Measurements from ENCODE around the gene FBXL20.
A peak's percentile ranks its signal among the peaks of the same experiment; 100 is the strongest.
"Not testable (repeated sequence)": the region's sequence is repeated elsewhere in the genome, so short reads cannot be mapped to it uniquely, and the experiment has no call there.

The FBXL20 gene

DNA sequence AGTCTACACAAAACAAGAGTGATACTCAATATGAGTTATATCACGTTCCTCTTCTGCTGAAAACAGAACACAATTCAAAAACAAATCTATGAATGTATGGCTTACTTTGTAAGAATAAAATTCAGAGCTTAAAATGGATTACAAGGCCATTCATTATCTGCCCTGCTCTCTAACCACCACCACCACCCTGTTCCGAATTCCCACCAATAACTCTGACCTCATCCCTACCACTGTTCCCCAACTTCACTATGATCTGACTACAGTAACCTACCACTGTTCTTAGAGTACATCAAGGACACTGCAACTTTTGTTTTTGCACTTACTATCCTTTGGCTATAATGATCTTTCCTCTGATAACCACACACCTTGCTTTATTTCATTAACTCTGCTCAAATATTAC is 21.3 kb downstream of the FBXL20 start:
- DNase-seq (ENCODE audit: low read depth): no peak

DNA sequence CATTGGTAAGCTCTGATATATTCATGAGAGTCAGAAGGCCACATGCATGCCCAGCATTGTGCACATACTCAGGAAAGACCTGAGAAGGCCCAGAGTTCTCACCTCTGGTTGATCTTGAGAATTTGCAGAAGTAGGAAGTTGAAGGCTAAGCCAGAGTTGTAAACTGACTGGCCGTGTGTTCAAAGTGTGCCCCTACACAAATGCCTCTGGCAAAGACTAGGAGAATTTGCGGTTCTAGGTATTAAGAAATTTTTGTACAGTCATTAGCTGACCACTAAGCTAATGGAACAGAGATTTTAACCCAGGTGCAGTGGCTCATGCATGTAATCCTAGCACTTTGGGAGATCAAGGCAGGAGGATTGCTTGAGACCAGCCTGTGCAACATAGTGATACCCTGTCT is 25.0 kb downstream of the FBXL20 start:
- no peak for DNase-seq (ENCODE audit: low read depth)

DNA sequence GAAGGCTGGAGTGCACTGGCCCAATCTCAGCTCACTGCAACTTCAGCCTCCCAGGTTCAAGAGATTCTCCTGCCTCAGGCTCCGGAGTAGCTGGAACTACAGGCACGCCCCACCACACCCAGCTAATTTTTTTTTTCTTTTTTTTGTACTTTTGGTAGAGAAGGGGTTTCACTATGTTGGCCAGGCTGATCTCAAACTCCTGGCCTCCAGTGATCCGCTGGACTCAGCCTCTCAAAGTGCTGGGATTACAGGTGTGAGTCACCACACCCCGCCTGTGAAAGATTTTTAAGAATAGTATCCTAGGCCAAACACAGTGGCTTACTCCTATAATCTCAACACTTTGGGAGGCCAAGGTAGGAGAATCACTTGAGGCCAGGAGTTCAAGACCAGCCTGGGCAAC is 33.6 kb downstream of the FBXL20 start:
- DNase-seq (ENCODE audit: low read depth): not testable (repeated sequence)

DNA sequence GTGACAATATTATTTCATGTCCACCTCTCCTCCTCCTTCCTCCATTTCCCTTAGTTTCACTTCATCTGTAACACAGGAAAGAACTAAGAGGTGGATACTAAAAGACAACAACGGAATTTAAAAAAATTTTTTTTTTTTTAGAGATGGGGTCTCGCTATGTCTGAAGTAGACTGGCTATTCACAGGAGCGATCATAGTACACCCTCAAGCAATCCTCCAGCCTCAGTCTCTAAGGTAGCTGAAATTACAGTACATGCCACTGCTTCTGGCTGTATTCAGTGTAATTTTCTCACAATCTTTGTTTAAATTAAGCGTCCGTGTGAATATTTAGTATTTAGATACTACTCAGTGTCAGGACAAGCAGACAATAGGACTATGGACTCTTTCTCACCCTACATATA is 35.6 kb downstream of the FBXL20 start:
- no peak for DNase-seq (ENCODE audit: low read depth)

DNA sequence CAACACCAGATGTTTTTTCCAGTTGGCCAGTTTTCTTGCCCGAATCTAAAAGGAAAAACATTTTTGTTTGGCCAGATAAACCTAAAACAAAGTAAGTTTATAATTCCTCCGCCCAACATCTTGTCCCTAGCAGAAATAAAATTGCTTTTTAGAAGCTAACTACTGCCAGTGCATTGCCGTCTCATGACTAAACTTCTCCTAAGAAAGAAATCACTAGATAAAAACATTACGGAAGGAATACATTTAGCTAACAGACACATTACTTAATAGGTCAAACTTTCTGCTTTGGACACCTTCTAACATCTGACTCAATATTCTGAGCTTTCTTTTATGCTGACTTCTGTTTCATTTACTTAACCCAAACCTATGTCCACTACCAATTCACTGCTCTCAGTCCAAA is 36.2 kb downstream of the FBXL20 start:
- DNase-seq (ENCODE audit: low read depth): peak; percentile 45

DNA sequence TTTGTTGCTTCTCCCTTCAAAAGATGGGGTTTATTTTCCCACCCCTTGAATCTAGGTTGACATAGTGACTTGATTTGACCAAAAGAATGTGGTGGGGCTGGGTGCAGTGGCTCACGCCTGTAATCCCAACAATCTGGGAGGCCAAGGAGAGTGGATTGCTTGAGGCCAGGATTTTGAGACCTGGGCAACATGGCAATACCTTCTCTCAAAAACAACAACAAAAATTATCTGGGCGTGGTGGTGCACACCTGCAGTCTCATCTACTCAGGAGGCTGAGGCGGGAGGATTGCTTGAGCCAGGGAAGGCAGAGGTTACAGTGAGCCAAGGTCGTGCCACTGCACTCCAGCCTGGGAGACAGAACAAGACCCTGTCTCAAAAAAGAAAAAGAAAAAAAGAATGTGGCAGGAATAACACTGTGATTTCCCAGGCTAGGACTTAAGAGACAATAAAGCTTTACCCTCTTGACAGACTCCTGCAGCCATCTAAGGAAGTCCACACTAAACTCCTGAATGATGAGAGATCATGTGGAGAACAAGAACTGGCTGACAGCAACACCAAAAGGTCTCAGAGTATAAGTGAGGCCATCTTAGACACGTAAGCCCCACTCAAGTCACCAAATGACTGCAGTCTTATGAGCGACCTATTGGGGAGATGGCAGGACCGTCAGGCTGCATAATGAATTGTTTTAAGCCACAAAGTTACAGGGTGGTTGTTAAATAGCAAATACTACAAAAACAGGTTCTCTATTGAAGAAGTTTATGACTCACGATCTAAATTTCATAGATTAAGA is 37.0 kb downstream of the FBXL20 start:
- DNase-seq (ENCODE audit: low read depth): no peak

DNA sequence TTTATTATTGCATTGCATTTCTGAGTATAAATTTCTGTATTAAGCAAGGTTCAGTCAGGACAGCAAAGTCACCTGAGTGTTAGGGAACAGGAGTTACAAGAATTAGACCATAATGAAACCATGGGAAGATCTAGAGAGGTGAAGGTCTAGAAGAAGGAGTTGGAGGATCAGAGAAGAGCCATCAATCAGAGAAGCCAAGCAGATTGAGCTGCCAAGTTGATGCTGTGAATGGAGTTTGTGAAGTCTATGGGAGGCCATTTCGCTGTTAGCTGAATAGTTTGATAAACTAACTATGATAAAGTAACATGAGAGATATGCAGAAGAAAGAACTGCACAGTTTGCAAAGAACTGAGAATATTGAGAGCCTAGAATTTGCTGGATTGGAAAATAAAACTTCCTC is 40.4 kb downstream of the FBXL20 start:
- no peak for DNase-seq (ENCODE audit: low read depth)

DNA sequence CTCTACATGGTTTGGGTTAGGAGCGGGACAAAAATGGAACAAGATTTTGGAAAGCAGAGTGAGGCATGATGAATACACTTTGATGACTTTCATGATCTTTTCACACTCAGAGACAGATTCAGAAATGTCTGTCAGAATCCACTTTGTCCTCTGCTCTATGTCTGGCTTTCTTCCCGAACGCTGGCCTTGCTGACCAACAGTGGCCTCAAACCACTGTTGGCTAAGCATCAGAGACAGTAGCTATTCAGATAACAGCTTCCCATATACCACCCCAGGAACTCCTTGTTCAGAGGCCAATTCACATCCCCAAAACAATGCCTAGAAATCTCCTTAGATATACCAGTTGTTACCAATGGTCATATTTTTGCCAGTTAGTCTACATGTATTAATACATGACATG is 40.9 kb downstream of the FBXL20 start:
- no peak for DNase-seq (ENCODE audit: low read depth)

DNA sequence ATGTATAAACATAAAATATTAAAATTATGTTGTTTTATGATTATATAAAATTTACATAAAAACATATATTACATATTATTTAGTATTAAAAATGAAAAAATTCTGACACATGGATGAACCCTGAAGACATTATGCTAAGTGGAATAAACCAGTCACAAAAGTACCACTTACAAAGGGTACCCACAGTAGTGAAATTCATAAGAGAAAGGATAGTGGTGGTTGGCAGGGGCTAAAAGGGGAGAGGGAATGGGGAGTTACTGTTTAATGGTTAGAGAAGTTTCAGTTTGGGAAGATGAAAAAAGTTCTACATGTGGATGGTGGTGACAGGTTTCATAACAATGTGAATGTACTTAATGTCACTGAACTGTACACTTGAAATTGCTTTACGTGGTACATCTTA is 41.4 kb downstream of the FBXL20 start:
- no peak for DNase-seq (ENCODE audit: low read depth)

DNA sequence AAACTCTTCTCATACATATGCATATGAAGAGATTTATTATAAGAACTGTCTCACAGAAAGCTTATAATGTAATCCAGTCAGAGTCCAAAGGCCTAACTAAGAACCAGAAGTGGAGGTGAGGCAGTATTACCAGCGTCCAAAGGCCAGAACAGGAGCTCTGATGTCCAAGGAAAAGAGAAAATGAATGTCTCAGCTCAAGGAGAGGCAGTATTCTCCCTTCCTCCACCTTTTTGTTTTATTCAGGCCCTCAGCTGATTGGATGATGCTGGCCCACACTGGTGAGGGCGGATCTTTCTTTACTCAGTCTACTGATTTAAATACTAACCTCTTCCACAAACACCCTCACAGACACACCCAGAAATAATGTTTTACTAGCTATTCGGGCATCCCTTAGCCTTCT is 43.4 kb downstream of the FBXL20 start:
- DNase-seq (ENCODE audit: low read depth): no peak

DNA sequence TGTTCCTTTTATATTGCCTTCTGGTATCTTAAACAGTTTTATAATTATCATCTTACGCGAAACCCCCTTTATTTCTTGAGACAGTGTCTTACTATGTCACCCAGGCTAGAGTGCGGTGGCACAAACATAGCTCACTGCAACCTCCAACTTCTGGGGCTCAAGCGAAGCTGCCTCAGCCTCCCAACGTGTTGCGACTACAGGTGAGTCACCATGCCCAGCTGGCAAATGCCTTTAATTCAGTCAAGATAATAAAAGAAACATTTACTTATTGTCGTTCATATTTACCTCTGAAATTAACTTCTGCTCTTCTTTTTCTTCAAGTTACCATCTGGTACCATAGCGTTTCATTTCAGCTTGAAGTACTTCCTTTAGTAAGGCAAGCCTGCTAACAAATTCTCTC is 43.9 kb downstream of the FBXL20 start:
- DNase-seq (ENCODE audit: low read depth): no peak

DNA sequence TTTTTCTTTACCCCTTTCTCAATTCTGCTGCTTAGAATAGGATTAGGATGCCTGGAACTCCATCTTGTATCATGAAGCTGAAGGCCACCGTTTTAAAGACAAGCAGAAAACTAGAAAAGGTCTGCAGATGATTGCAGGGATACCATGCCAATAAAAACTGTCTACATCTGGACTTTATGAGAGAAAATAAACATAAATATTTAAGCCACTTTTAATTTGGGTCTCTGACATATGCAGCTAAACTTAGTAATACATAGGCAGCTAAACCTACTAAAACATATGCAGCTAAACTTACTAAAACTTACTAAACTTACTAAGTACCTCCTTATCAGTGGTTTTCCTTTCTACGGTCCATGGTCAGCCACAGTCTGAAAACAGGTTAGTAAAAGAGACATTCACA is 48.4 kb downstream of the FBXL20 start:
- no peak for DNase-seq (ENCODE audit: low read depth)

DNA sequence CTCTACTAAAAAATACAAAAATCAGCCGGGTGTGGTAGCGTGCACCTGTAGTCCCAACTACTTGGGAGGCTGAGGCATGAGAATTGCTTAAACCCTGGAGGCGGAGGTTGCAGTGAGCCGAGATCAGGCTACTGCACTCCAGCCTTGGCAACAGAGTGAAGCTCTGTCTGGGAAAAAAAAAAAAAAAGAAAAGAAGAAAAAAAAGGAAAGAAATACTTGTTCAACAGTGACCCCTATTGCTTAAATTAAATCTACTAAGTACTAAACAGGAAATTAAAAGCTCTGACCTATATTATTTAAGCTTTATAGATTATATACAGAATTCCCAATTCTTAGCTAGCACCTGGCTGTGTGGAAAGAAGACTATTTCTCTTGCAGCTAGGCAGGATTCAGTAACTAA is 48.9 kb downstream of the FBXL20 start:
- no peak for DNase-seq (ENCODE audit: low read depth)

DNA sequence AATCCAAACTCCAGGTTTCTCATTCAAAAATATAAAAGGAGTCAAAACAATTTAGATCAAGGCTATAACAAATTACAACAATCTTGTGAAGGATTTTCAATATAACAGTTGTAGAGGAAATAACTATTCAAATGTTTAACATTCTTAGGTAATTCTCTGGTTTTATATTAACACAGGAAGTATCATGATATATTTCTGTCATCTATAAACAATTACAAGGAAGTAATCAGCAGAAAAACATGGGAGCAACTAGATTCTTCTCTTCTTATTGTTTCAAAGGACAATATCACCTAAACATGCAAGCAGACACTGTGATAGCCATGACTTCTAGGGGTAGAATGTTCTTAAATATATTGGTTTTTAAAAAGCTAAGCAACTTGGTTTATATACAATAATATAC is 49.9 kb downstream of the FBXL20 start:
- no peak for DNase-seq (ENCODE audit: low read depth)

DNA sequence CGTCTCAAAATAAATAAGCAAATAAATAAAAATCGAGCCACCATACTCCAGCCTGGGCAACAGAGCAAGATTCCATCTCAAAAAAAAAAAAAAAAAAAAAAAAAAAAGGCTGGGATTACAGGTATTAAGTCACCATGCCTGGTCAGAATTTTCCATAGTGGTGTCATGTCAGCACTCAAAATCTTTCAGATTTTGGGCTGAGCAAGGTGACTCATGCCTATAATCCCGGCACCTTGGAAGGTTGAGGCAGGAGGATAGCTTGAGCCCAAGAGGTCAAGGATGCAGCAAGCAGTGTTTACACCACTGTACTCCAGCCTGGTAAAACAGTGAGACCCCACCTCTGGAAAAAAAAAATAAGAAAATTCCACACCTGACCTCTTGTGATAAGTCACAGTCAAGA is 52.2 kb downstream of the FBXL20 start:
- no peak for DNase-seq (ENCODE audit: low read depth)

DNA sequence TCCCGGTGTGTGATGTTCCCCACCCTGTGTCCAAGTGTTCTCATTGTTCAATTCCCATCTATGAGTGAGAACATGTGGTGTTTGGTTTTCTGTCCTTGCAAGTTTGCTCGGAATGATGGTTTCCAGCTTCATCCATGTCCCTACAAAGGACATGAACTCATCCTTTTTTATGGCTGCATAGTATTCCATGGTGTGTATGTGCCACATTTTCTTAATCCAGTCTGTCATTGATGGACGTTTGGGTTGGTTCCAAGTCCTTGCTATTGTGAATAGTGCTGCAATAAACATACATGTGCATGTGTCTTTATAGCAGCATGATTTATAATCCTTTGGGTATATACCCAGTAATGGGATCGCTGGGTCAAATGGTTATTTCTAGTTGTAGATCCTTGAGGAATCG is 54.6 kb downstream of the FBXL20 start:
- not testable (repeated sequence) for DNase-seq (ENCODE audit: low read depth)

DNA sequence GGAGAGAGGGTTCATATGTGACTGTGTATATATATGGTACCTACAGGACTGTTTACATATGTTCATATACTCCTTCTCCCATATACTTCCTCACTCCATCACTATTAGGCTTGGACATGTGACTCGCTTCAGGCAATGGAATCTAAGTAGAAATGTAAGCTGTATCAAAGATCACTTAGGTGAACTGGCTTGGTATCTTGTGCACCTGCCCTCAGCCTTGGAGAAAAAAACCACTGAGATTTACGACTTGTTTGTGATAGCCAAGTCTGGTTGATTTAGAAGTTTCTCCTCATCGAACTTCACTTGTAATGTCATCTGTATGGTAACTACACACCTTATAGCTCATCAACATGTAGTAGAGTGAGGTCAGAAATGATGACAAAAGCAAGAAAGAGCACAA is 59.9 kb downstream of the FBXL20 start:
- DNase-seq (ENCODE audit: low read depth): no peak

DNA sequence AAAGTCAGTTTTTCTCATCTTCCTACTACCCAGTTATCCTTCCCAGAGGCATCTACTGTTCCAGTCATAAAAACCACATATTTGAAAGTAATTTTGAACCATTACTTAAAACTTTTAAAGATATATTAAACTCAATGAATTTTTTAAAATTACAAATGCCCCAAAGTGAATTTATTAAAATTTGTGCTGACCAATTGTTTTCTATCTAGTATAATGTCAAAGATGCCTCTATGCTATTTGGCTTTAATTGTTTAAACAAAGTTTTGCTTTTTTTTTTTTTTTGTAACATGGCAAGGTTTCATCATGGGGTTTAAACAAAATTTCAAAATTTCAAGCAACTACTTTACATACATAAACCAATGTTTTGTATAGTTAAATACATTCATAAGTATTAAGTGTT is 60.7 kb downstream of the FBXL20 start:
- DNase-seq (ENCODE audit: low read depth): no peak

DNA sequence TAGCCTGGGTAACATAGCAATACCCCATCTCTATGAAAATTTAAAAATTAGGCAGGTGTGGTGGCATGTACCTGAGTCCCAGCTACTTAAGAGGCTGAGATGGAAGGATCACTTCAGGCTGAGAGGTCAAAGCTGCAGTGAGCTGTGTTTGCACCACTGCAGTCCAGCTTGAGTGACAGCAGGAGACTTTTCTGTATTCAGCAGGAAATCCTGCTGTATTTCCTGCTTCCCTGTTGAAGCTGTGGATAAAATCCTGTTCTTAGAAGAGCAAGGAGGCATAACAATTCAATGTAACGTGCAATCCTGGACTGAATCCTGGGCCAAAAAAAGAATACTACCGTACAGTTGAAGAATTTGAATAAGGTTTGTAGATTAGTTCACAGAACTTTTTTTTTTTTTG is 62.2 kb downstream of the FBXL20 start:
- no peak for DNase-seq (ENCODE audit: low read depth)

DNA sequence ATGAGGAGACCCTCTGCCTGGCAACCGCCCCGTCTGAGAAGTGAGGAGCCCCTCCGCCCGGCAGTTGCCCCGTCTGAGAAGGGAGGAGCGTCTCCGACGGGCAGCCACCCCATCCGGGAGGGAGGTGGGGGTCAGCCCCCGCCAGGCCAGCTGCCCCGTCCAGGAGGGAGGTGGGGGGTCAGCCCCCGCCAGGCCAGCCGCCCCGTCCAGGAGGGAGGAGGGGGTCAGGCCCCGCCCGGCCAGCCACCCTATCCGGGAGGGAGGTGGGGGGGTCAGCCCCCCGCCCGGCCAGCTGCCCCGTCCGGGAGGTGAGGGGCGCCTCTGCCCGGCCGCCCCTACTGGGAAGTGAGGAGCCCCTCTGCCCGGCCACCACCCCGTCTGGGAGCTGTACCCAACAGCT is 63.8 kb downstream of the FBXL20 start:
- DNase-seq (ENCODE audit: low read depth): not testable (repeated sequence)

DNA sequence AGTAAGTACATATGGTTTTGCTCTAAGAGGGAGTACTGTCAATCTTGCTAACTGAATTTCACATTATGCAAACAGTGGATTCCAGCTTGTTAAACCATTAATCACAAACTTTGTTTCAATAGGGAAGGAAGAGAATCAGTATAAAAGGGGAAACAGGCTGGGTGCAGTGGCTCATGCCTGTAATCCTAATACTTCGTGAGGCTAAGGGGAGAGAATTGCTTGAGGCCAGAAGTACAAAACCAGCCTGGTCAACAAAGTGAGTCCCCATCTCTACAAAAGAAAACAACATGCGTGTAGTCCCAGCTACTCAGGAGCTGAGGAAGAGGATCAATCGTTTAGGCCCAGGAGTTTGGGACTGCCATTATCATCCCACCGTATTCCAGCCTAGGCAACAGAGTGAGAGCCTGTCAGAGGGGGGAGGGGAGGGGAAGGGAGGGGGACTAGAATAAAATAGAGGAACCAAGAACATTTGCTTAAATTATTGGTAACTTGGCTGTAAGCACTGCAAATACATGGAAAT is 65.7 kb downstream of the FBXL20 start:
- no peak for DNase-seq (ENCODE audit: low read depth)

DNA sequence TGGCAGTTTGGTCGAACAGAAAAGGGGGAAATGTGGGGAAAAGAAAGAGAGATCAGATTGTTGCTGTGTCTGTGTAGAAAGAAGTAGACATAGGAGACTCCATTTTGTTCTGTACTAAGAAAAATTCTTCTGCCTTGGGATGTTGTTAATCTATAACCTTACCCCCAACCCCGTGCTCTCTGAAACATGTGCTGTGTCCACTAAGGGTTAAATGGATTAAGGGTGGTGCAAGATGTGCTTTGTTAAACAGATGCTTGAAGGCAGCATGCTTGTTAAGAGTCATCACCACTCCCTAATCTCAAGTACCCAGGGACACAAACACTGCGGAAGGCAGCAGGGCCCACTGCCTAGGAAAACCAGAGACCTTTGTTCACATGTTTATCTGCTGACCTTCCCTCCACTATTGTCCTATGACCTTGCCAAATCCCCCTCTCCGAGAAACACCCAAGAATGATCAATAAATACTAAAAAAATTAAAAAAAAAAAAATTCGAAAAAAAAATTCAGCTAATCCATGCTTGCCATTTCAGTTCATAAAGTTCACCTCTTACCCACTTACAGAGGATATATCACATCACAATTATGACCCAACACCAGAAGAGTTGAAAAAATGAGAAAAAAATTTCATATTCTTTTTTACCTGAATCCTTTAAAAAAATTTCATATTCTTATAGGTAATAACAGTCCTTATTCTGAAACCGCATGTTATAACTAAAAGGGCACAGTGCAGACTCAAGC is 67.2 kb downstream of the FBXL20 start:
- not testable (repeated sequence) for DNase-seq (ENCODE audit: low read depth)

DNA sequence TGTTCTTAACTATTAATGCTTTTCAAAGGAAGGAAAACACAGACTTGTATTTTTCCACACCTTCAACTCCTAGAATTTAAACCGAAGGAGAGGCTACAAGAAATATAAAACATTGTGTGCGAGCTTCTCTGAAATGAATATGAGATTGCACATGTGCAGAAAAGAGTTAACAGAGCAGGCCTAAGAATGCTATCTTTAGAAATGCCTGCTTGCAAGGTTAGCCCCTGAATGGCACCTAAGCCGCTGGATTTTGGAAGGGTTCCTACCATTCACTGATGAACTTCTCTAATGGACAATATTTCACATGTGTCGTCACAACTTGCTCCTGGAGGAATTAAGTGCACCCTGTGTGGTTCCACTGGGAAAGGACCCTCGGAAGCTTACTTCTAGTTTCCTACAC is 69.3 kb downstream of the FBXL20 start:
- DNase-seq (ENCODE audit: low read depth): no peak

DNA sequence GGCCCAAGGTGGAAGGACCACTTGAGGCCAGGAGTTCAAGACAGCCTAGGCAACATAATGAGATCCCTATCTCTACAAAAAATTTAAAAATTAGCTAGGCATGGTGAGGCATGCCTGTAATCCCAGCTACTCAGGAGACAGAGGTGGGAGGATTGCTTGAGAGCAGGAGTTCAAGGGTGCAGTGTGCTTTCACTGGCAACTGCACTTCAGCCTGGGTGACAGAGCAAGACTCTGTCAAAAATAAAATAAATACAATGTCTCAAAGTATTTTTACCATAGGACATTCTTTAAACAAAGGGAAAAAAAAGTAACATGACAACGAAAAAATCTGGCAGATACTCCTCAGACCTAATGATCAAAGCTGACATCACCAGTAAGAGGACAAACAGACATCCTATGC is 72.6 kb downstream of the FBXL20 start:
- no peak for DNase-seq (ENCODE audit: low read depth)
